Activated B cell treated with CpG ODN at 0.5 μM for 24 hours (primary cell): ENCODE data around the gene GPD1. TPM values are rescaled to one million over a fixed set of nuclear protein-coding genes. Genes with fewer than 3 reads are reported as not detected.
"Not testable (repeated sequence)": the region's sequence is repeated elsewhere in the genome, so short reads cannot be mapped to it uniquely, and the experiment has no call there.

ENCODE experiments used
- ATAC-seq: fragments of 200-7000 bp; cut with Tn5 transposase; one replicate; pipeline ENCODE4 v1.10.0; 2021; ENCODE audit warnings: low read depth, mild to moderate bottlenecking, moderate library complexity
- CTCF ChIA-PET: fragments of 350-600 bp; sonication (Branson Sonifier 250); formaldehyde crosslinking; loops from one replicate; lab custom pipeline; 2021; ENCODE audit warnings: antibody characterized with exemption; lab: Charles Lee
- POLR2A ChIA-PET: fragments of 350-600 bp; sonication (Branson Sonifier 250); formaldehyde crosslinking; loops from one replicate; lab custom pipeline; 2021; ENCODE audit warnings: antibody characterized with exemption; lab: Charles Lee
- DNase-seq: peaks from one replicate; pipeline ENCODE4 v3.0.0; 2022
- H3K27ac Mint-ChIP-seq: one replicate; pipeline ENCODE4 v1.8.0; 2020; ENCODE audit warnings: mixed read lengths
- H3K27me3 Mint-ChIP-seq: one replicate; pipeline ENCODE4 v1.8.0; 2021; ENCODE audit warnings: mixed read lengths
- H3K36me3 Mint-ChIP-seq: one replicate; pipeline ENCODE4 v1.8.0; 2021; ENCODE audit warnings: low read depth, mixed read lengths
- H3K4me1 Mint-ChIP-seq: one replicate; pipeline ENCODE4 v1.8.0; 2021; ENCODE audit warnings: mixed read lengths
- H3K4me3 Mint-ChIP-seq: one replicate; pipeline ENCODE4 v1.8.0; 2020; ENCODE audit warnings: mild to moderate bottlenecking, mixed read lengths
- H3K9me3 Mint-ChIP-seq: one replicate; pipeline ENCODE4 v1.8.0; 2020; ENCODE audit warnings: mixed read lengths
- intact Hi-C: fragments of 100-400 bp; cut with micrococcal nuclease; formaldehyde crosslinking; loops from one replicate; pipeline ENCODE4 v1.15.1; 2024
- total RNA-seq: library from RNA; stranded (reverse); gene quantifications from 2 replicates; pipeline ENCODE4 v1.2.3, GENCODE V29; 2022
- TF ChIP-seq, protein P1 (sequence below): fragments of 200-600 bp; IDR thresholded peaks from one replicate; pipeline ENCODE4 v1.8.0; 2022; ENCODE audit warnings: antibody characterized with exemption, mild to moderate bottlenecking

The GPD1 gene
- total RNA-seq, 1 donor from 2014 or later: 0.60 TPM

- DNase-seq: no peak
- TF ChIP-seq, protein P1, sequence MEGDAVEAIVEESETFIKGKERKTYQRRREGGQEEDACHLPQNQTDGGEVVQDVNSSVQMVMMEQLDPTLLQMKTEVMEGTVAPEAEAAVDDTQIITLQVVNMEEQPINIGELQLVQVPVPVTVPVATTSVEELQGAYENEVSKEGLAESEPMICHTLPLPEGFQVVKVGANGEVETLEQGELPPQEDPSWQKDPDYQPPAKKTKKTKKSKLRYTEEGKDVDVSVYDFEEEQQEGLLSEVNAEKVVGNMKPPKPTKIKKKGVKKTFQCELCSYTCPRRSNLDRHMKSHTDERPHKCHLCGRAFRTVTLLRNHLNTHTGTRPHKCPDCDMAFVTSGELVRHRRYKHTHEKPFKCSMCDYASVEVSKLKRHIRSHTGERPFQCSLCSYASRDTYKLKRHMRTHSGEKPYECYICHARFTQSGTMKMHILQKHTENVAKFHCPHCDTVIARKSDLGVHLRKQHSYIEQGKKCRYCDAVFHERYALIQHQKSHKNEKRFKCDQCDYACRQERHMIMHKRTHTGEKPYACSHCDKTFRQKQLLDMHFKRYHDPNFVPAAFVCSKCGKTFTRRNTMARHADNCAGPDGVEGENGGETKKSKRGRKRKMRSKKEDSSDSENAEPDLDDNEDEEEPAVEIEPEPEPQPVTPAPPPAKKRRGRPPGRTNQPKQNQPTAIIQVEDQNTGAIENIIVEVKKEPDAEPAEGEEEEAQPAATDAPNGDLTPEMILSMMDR: no peak
- Mint-ChIP-seq H3K4me3 (no peak overlapping the region), H3K27ac (no peak overlapping the region), H3K27me3 (peaks cover 2% of the 10 kb centered on the region), H3K36me3 (peaks cover 20% of the 10 kb centered on the region), H3K4me1 (peaks cover 23% of the 10 kb centered on the region), H3K9me3 (no peaks in the 10 kb centered on the region)
- CTCF ChIA-PET: interaction anchor here (1.7 to 2.7 kb wide), 2 partner anchors 8 to 29 kb away, joined by 8 read pairs; partner anchors contain the start of gene COX14
- no peak for ATAC-seq
- intact Hi-C loops: no loop called here
- POLR2A ChIA-PET: interaction anchor here (0.8 kb wide), 1 partner anchor 84 kb away, joined by 3 read pairs; the partner anchor contains the start of gene CERS5
Measured at GRCh38 chr12:50082644-50083043, 21.2 kb upstream of the GPD1 start.

- no peaks in the 10 kb centered on the region for H3K9me3 Mint-ChIP-seq
- peaks cover 2% of the 10 kb centered on the region for H3K27me3 Mint-ChIP-seq
- ChIA-PET CTCF (interaction anchor here (0.6 to 2.7 kb wide), 3 partner anchors 9 to 92 kb away, joined by 3 to 8 read pairs (median 8); partner anchors contain the start of gene COX14), POLR2A (interaction anchor here (0.8 to 2.6 kb wide), 2 partner anchors 58 to 84 kb away, joined by 3 to 16 read pairs; partner anchors contain the start of genes CERS5 and RACGAP1)
- H3K4me1 Mint-ChIP-seq: peaks cover 28% of the 10 kb centered on the region
- TF ChIP-seq, protein P1: no peak
- ATAC-seq (no peak), DNase-seq (no peak)
- peaks cover 24% of the 10 kb centered on the region for H3K36me3 Mint-ChIP-seq
- intact Hi-C loops: no loop called here
- peak overlapping the region; percentile 76 for H3K27ac Mint-ChIP-seq
- H3K4me3 Mint-ChIP-seq: peak overlapping the region; percentile 71
Measured at GRCh38 chr12:50083301-50083700, 20.5 kb upstream of the GPD1 start.

GRCh38 chr12:50084409-50084774 lies 19.4 kb upstream of the GPD1 start:
- Mint-ChIP-seq H3K36me3 (peaks cover 34% of the 10 kb centered on the region), H3K4me3 (peak overlapping the region; percentile 94), H3K4me1 (peaks cover 35% of the 10 kb centered on the region), H3K27ac (peak overlapping the region; percentile 97)
- not testable (repeated sequence) for DNase-seq, H3K9me3 Mint-ChIP-seq, ATAC-seq, H3K27me3 Mint-ChIP-seq
- CTCF ChIA-PET: interaction anchor here (0.7 to 2.7 kb wide), 8 partner anchors 8 to 92 kb away, joined by 3 to 48 read pairs (median 8); partner anchors contain the start of genes CERS5 and COX14
- intact Hi-C loops: loop anchor here (2.0 kb wide), 1 partner anchor 316 kb away; the partner anchor contains the start of gene LARP4
- POLR2A ChIA-PET: interaction anchor here (0.6 to 8.5 kb wide), 30 partner anchors 12 to 975 kb away, joined by 3 to 262 read pairs (median 4); partner anchors contain the start of genes BCDIN3D, CERS5, COX14 and DIP2B

DNA sequence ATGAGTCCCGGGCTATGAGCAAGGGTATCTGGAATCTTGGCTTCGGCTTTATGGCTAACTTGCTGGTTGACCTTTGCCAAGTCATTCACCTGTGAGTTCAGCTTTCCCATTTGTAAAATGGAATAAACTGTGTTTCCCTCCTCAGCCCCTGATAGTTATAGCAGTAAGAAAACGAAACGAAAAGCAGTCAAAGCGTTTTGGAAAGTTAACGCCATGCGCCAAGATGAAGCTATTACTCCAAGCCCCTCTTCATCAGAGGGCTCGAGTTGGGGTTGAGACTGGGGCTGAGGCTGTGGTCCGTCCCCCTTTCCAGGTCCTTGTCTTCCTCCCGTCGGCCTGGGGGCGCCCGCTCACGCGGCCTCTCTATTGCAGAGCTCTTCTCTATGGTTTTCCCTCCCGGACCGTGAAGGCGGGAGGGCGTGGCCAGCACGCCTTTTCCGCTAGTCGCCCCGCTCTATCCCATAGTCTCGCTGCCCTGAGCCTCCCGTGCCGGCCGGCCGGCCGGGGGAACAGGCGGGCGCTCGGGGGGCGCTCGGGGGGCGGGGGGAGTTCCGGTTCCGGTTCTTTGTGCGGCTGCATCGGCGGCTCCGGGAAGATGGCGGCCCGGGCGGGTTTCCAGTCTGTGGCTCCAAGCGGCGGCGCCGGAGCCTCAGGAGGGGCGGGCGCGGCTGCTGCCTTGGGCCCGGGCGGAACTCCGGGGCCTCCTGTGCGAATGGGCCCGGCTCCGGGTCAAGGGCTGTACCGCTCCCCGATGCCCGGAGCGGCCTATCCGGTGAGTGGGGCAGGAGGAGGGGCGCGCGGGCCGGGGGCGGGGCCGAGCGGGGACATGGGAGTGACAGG lies 18.8 kb upstream of the GPD1 start, which contains the start of gene SMARCD1:
SMARCD1 (plus strand) TSS at position 568 of the 840 bp plus-strand sequence; CDS start at position 596, 28 bp downstream.
- POLR2A ChIA-PET: interaction anchor here (0.6 to 8.5 kb wide), 31 partner anchors 12 to 975 kb away, joined by 3 to 262 read pairs (median 4); partner anchors contain the start of genes BCDIN3D, CERS5, COX14 and DIP2B
- DNase-seq: peak; percentile 82
- no peaks in the 10 kb centered on the region for H3K27me3 Mint-ChIP-seq
- H3K36me3 Mint-ChIP-seq: peaks cover 40% of the 10 kb centered on the region
- peak; percentile 86 for ATAC-seq
- peaks cover 35% of the 10 kb centered on the region for H3K4me1 Mint-ChIP-seq
- no peaks in the 10 kb centered on the region for H3K9me3 Mint-ChIP-seq
- intact Hi-C loops: loop anchor here (1.0 to 5.0 kb wide), 6 partner anchors 10 to 316 kb away; partner anchors contain the start of genes CERS5, LARP4 and RACGAP1
- peak within 1 kb of the TSS; percentile 94 for H3K4me3 Mint-ChIP-seq
- CTCF ChIA-PET: interaction anchor here (0.7 to 2.7 kb wide), 8 partner anchors 8 to 91 kb away, joined by 3 to 48 read pairs (median 8); partner anchors contain the start of genes CERS5 and COX14
- TF ChIP-seq, protein P1: no peak
- peak within 1 kb of the TSS; percentile 97 for H3K27ac Mint-ChIP-seq

DNA sequence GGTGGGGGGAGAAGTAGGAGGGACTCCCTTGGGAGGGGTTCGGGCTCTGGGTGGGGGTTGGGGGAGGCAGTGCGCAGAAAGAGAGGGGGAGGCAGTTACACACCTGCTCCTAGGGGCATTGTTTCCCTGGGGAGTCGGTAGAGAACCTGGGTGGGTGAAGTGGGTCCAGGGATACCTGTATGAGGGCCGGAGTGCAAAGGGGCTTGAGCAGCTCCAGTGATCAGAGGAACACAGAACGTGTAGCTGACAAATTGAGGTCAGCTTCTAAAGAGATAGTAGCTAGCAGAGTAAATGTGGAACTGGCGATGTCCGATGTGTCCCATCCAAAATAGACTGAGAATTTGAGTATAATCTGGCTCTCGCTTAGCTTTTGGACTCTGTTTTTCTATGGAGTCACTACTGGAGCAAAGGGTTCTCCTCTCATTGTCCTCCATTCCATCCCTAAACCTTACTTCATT lies 18.2 kb upstream of the GPD1 start:
- TF ChIP-seq, protein P1: no peak
- peak overlapping the region; percentile 93 for H3K27ac Mint-ChIP-seq
- intact Hi-C loops: loop anchor here (1.0 to 5.0 kb wide), 6 partner anchors 10 to 315 kb away; partner anchors contain the start of genes CERS5, LARP4 and RACGAP1
- H3K9me3 Mint-ChIP-seq: no peaks in the 10 kb centered on the region
- H3K4me1 Mint-ChIP-seq: peaks cover 35% of the 10 kb centered on the region
- H3K4me3 Mint-ChIP-seq: peak overlapping the region; percentile 94
- ChIA-PET POLR2A (interaction anchor here (0.6 to 8.5 kb wide), 14 partner anchors 15 to 435 kb away, joined by 3 to 262 read pairs (median 5); partner anchors contain the start of genes BCDIN3D, CERS5, COX14 and GPD1), CTCF (interaction anchor here (1.0 to 2.7 kb wide), 6 partner anchors 9 to 90 kb away, joined by 4 to 48 read pairs (median 10); partner anchors contain the start of genes CERS5 and COX14)
- H3K27me3 Mint-ChIP-seq: no peaks in the 10 kb centered on the region
- DNase-seq (no peak), ATAC-seq (no peak)
- peaks cover 44% of the 10 kb centered on the region for H3K36me3 Mint-ChIP-seq
